Vagina (tissue), 2 donors: ENCODE data around the gene COPA.

Experiments
- POLR2A ChIP-seq, 2 donors: fragments of 450-650 bp; IDR thresholded peaks; one replicate each; pipeline ENCODE4 v1.6.1; 2017; ENCODE audit warnings: antibody characterized with exemption in 2 of 2, mild to moderate bottlenecking in 2 of 2, moderate library complexity in 2 of 2
- POLR2AphosphoS5 ChIP-seq, 2 donors: sonication (generic); formaldehyde crosslinking; IDR thresholded peaks; one replicate each; pipeline ENCODE4 v1.9.0; 2017; ENCODE audit warnings: antibody characterized with exemption in 2 of 2, mild to moderate bottlenecking in 2 of 2, low read depth in 1 of 2; ENCODE audit not compliant: insufficient read depth in 1 of 2
- TF ChIP-seq, protein P1 (sequence below), 3 experiments: fragments of 450-650 bp in 2 of 3; fragments of 200-600 bp in 1 of 3; sonication (generic) in 1 of 3; IDR thresholded peaks; one replicate each; pipeline ENCODE4 v1.5.1; 2017 to 2019; ENCODE audit warnings: antibody characterized with exemption in 3 of 3, mild to moderate bottlenecking in 2 of 3, moderate library complexity in 2 of 3

DNA sequence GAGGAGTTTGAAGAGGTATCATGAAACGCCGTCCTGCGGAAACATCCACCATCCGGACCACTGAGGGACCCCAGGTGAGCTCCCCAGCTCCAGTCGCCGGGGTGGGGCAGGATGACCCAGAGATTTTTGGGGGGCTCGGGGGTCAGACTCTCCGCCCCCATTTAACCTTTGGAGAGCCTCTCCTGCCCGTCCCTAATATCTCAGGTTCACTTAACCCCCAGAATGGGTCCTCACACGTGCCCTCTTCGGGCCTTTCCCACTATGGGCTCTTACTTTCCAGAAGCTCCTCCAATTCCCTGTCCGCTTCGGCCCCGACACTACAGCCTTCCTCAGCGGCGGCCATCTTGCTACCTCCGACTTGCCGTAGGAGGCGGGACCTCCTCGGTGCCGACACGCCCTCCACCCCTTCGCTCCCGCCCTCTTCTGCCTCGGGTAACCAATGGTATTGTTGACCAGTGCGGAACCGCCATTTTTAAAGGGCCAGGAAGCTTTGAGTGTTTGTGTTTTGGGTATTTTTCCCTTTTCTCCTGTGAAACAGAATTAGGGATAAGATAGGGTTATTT, 58.2 kb downstream of the COPA start, which contains the start of gene PEX19:
- peak in 1 of 2 donors; percentile 47 for TF ChIP-seq POLR2A (IDR thresholded peaks at IDR 0.05)
- TF ChIP-seq, protein P1, sequence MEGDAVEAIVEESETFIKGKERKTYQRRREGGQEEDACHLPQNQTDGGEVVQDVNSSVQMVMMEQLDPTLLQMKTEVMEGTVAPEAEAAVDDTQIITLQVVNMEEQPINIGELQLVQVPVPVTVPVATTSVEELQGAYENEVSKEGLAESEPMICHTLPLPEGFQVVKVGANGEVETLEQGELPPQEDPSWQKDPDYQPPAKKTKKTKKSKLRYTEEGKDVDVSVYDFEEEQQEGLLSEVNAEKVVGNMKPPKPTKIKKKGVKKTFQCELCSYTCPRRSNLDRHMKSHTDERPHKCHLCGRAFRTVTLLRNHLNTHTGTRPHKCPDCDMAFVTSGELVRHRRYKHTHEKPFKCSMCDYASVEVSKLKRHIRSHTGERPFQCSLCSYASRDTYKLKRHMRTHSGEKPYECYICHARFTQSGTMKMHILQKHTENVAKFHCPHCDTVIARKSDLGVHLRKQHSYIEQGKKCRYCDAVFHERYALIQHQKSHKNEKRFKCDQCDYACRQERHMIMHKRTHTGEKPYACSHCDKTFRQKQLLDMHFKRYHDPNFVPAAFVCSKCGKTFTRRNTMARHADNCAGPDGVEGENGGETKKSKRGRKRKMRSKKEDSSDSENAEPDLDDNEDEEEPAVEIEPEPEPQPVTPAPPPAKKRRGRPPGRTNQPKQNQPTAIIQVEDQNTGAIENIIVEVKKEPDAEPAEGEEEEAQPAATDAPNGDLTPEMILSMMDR (IDR thresholded peaks at IDR 0.05), result no peak
- TF ChIP-seq POLR2AphosphoS5 (IDR thresholded peaks at IDR 0.05; ENCODE audit: insufficient read depth in 1 of 2, low read depth in 1 of 2), result peak; percentile 93 to 95
